ENCODE data around the gene CBFA2T3.

The CBFA2T3 gene

DNA sequence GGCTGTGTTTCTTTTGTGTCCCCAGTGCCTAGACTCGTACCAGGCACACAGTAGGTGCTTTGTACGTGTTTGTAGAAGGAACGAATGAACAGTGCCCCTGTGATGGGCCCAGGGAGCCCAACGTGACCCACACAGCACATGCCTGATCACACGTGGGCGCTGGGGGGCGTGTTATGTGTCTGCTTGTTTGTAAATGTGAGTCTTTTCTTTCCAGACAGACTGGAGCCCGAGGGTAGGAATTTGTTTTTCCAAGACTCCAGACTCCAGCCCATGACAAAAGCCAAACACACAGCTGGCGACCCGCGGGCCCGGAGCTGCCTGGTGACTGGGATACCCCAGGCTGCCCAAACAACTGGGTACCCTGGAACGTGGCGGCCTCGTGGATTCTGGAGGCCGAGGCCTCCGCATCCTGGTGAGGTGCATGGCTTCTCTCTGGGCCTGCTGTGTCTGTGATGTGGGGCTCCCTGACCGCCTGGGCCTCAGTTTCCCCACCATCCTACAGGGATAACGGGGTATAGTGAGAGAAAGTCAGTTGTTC, 14.9 kb upstream of the CBFA2T3 start:
- H3K9me3 ChIP-seq (ENCODE audit: insufficient read depth, low read depth, low read length), result no peaks in the 10 kb centered on the region
- H3K4me3 ChIP-seq (ENCODE audit: low read length, poor library complexity, severe bottlenecking), result no peak overlapping the region
- H3K36me3 ChIP-seq (ENCODE audit: insufficient read depth, low read length), result no peaks in the 10 kb centered on the region
- no peaks in the 10 kb centered on the region for H4K20me1 ChIP-seq (ENCODE audit: insufficient read depth, low read length, poor library complexity, severe bottlenecking)
- H2AFZ ChIP-seq (ENCODE audit: low read length), result no peak overlapping the region
- H3K4me1 ChIP-seq (ENCODE audit: insufficient read depth, low read length, poor library complexity, severe bottlenecking), result peaks cover 8% of the 10 kb centered on the region
- H3K79me2 ChIP-seq (ENCODE audit: insufficient read depth, low read length), result no peaks in the 10 kb centered on the region
- H3K9ac ChIP-seq (ENCODE audit: low read depth, low read length, poor library complexity, severe bottlenecking), result no peak overlapping the region
- no peak for TF ChIP-seq EZH2phosphoT487 (IDR thresholded peaks at IDR 0.05; ENCODE audit: borderline replicate concordance)
- TF ChIP-seq, protein P1, sequence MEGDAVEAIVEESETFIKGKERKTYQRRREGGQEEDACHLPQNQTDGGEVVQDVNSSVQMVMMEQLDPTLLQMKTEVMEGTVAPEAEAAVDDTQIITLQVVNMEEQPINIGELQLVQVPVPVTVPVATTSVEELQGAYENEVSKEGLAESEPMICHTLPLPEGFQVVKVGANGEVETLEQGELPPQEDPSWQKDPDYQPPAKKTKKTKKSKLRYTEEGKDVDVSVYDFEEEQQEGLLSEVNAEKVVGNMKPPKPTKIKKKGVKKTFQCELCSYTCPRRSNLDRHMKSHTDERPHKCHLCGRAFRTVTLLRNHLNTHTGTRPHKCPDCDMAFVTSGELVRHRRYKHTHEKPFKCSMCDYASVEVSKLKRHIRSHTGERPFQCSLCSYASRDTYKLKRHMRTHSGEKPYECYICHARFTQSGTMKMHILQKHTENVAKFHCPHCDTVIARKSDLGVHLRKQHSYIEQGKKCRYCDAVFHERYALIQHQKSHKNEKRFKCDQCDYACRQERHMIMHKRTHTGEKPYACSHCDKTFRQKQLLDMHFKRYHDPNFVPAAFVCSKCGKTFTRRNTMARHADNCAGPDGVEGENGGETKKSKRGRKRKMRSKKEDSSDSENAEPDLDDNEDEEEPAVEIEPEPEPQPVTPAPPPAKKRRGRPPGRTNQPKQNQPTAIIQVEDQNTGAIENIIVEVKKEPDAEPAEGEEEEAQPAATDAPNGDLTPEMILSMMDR (conservative IDR thresholded peaks at IDR 0.05; ENCODE audit: low read length), result no peak
- no peaks in the 10 kb centered on the region for H3K9me2 ChIP-seq (replicated peaks; ENCODE audit: low read depth, low read length)
- H3F3A ChIP-seq (ENCODE audit: low read depth), result no peaks in the 10 kb centered on the region
- H3K4me2 ChIP-seq (ENCODE audit: low read depth, low read length, poor library complexity, severe bottlenecking), result no peak overlapping the region
- no peaks in the 10 kb centered on the region for H3K27me3 ChIP-seq (ENCODE audit: insufficient read depth, low read length, poor library complexity, severe bottlenecking)

DNA sequence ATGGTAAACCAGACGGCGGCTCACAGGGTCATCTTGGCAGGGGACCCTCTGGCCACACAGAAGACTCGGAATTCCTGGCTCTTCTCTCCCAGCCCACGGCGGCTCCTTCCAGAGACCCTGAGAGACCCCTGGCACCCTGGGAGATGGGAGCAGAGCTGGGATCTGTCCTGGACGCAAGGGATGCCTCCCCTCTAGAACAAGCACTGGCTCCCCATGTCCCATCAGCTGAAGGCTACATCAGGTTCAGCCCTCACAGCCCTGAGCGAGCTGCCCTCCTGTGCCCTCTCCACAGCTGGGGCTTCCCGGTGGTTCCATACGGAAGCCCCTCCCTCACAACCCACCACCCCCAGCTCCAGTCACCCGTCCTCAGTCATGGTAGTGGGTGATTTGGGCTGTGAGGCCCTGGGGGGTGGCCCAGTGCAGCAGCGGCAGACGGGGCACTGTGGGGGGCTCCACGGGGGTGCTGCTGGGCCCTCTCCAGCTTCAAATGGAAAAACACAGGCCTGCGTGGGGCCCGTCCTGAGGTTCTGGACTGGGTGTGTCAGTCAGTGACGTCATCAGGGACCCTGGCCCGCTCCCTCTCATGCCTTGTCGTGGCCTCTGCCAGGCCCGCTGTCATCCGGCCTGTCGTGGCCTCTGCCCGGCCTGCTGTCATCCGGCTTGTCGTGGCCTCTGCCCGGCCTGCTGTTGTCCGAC, 13.0 kb upstream of the CBFA2T3 start:
- no peak for TF ChIP-seq EZH2phosphoT487 (IDR thresholded peaks at IDR 0.05; ENCODE audit: borderline replicate concordance)
- TF ChIP-seq, protein P1 (conservative IDR thresholded peaks at IDR 0.05; ENCODE audit: low read length), result no peak
- Histone ChIP-seq H3K4me3 (ENCODE audit: low read length, poor library complexity, severe bottlenecking) (no peak overlapping the region), H3K4me1 (ENCODE audit: insufficient read depth, low read length, poor library complexity, severe bottlenecking) (peaks cover 8% of the 10 kb centered on the region), H2AFZ (ENCODE audit: low read length) (no peak overlapping the region), H3K36me3 (ENCODE audit: insufficient read depth, low read length) (no peaks in the 10 kb centered on the region), H3K9me3 (ENCODE audit: insufficient read depth, low read depth, low read length) (no peaks in the 10 kb centered on the region), H3K9me2 (replicated peaks; ENCODE audit: low read depth, low read length) (no peaks in the 10 kb centered on the region), H3K79me2 (ENCODE audit: insufficient read depth, low read length) (no peaks in the 10 kb centered on the region), H3F3A (ENCODE audit: low read depth) (no peaks in the 10 kb centered on the region), H4K20me1 (ENCODE audit: insufficient read depth, low read length, poor library complexity, severe bottlenecking) (no peaks in the 10 kb centered on the region), H3K27me3 (ENCODE audit: insufficient read depth, low read length, poor library complexity, severe bottlenecking) (no peaks in the 10 kb centered on the region), H3K9ac (ENCODE audit: low read depth, low read length, poor library complexity, severe bottlenecking) (no peak overlapping the region), H3K4me2 (ENCODE audit: low read depth, low read length, poor library complexity, severe bottlenecking) (no peak overlapping the region)

DNA sequence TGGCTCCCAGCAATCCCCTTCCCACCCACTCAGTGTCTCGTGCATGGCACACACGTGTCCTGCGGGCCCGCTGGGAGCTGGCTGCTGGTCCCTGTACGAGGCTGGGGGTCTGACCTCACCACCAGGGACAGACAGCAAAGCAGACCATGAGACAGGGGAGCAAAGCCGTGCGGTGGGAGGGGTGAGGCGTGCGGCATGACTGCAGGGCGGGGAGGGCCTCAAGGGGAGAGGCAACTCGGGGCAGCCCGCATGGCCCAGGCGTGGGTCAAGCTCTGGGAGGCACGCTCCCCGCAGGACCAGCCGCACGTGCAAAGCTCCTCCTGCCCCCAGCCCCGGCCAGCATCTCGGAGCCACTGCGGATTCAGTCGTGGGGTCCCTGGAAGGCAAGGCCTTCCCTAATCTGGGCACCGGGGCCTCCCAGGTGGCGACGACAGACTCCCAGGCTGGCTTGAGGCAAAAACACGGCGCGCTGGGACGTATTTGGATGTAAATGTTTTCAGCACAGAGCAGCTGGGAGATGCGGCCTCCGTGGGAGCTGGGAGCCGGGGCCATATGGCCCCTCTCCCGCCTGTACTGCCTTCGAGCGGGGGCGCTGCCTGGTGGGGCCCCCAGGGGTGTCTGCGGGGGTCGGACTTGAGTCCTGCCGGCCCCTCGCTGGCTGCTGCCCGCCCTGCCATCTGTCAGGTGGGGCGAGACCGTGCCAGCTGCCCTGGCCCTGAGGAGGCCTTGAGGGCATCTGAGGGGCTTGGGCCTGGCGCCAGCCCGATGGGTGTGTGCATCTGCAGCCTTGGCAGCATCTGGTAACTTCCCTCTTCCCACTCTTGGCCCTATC, 12.2 kb upstream of the CBFA2T3 start:
- no peak overlapping the region for H3K9ac ChIP-seq (ENCODE audit: low read depth, low read length, poor library complexity, severe bottlenecking)
- H3K36me3 ChIP-seq (ENCODE audit: insufficient read depth, low read length), result no peaks in the 10 kb centered on the region
- H2AFZ ChIP-seq (ENCODE audit: low read length), result no peak overlapping the region
- H4K20me1 ChIP-seq (ENCODE audit: insufficient read depth, low read length, poor library complexity, severe bottlenecking), result no peaks in the 10 kb centered on the region
- no peak overlapping the region for H3K4me2 ChIP-seq (ENCODE audit: low read depth, low read length, poor library complexity, severe bottlenecking)
- TF ChIP-seq EZH2phosphoT487 (IDR thresholded peaks at IDR 0.05; ENCODE audit: borderline replicate concordance), result no peak
- TF ChIP-seq, protein P1 (conservative IDR thresholded peaks at IDR 0.05; ENCODE audit: low read length), result no peak
- H3F3A ChIP-seq (ENCODE audit: low read depth), result no peaks in the 10 kb centered on the region
- H3K27me3 ChIP-seq (ENCODE audit: insufficient read depth, low read length, poor library complexity, severe bottlenecking), result no peaks in the 10 kb centered on the region
- H3K4me1 ChIP-seq (ENCODE audit: insufficient read depth, low read length, poor library complexity, severe bottlenecking), result peaks cover 7% of the 10 kb centered on the region
- H3K9me2 ChIP-seq (replicated peaks; ENCODE audit: low read depth, low read length), result no peaks in the 10 kb centered on the region
- no peak overlapping the region for H3K4me3 ChIP-seq (ENCODE audit: low read length, poor library complexity, severe bottlenecking)
- H3K9me3 ChIP-seq (ENCODE audit: insufficient read depth, low read depth, low read length), result no peaks in the 10 kb centered on the region
- H3K79me2 ChIP-seq (ENCODE audit: insufficient read depth, low read length), result no peaks in the 10 kb centered on the region

Measured in Loucy (cell line).